ENCODE measurements around the gene PTER. TPM values are rescaled to one million over a fixed set of nuclear protein-coding genes. Genes with fewer than 3 reads are reported as not detected.

The PTER gene
- total RNA-seq, 1 donor from 2014 or later: 12.9 TPM

- TF ChIP-seq CTCF (IDR thresholded peaks at IDR 0.05; ENCODE audit: insufficient read depth, low read length, poor library complexity, severe bottlenecking): no peak
- DNase-seq (ENCODE audit: low read depth): no peak
- H3K36me3 ChIP-seq (ENCODE audit: control insufficient read depth, insufficient read depth, low read length): no peaks in the 10 kb centered on the region
- no peaks in the 10 kb centered on the region for H3K27me3 ChIP-seq (ENCODE audit: control insufficient read depth, insufficient read depth, low read length)
- H3K4me3 ChIP-seq (ENCODE audit: low read depth, low read length): no peak overlapping the region
Measured at GRCh38 chr10:16439295-16439694, 2.5 kb downstream of the PTER start.

- no peaks in the 10 kb centered on the region for H3K27me3 ChIP-seq (ENCODE audit: control insufficient read depth, insufficient read depth, low read length)
- TF ChIP-seq CTCF (IDR thresholded peaks at IDR 0.05; ENCODE audit: insufficient read depth, low read length, poor library complexity, severe bottlenecking): no peak
- H3K4me3 ChIP-seq (ENCODE audit: low read depth, low read length): no peak overlapping the region
- peak; percentile 45 for DNase-seq (ENCODE audit: low read depth)
- H3K36me3 ChIP-seq (ENCODE audit: control insufficient read depth, insufficient read depth, low read length): no peaks in the 10 kb centered on the region
Measured at GRCh38 chr10:16440396-16441133, 3.8 kb downstream of the PTER start.

GRCh38 chr10:16441173-16441840, 4.5 kb downstream of the PTER start:
- TF ChIP-seq CTCF (IDR thresholded peaks at IDR 0.05; ENCODE audit: insufficient read depth, low read length, poor library complexity, severe bottlenecking): no peak
- Histone ChIP-seq H3K4me3 (ENCODE audit: low read depth, low read length) (no peak overlapping the region), H3K27me3 (ENCODE audit: control insufficient read depth, insufficient read depth, low read length) (no peaks in the 10 kb centered on the region), H3K36me3 (ENCODE audit: control insufficient read depth, insufficient read depth, low read length) (no peaks in the 10 kb centered on the region)
- no peak for DNase-seq (ENCODE audit: low read depth)

GRCh38 chr10:16442914-16443313, 6.1 kb downstream of the PTER start:
- DNase-seq (ENCODE audit: low read depth): no peak
- Histone ChIP-seq H3K36me3 (ENCODE audit: control insufficient read depth, insufficient read depth, low read length) (no peaks in the 10 kb centered on the region), H3K4me3 (ENCODE audit: low read depth, low read length) (no peak overlapping the region), H3K27me3 (ENCODE audit: control insufficient read depth, insufficient read depth, low read length) (no peaks in the 10 kb centered on the region)
- TF ChIP-seq CTCF (IDR thresholded peaks at IDR 0.05; ENCODE audit: insufficient read depth, low read length, poor library complexity, severe bottlenecking): no peak

- no peak for DNase-seq (ENCODE audit: low read depth)
- Histone ChIP-seq H3K4me3 (ENCODE audit: low read depth, low read length) (no peak overlapping the region), H3K36me3 (ENCODE audit: control insufficient read depth, insufficient read depth, low read length) (no peaks in the 10 kb centered on the region), H3K27me3 (ENCODE audit: control insufficient read depth, insufficient read depth, low read length) (no peaks in the 10 kb centered on the region)
- TF ChIP-seq CTCF (IDR thresholded peaks at IDR 0.05; ENCODE audit: insufficient read depth, low read length, poor library complexity, severe bottlenecking): no peak
Measured at GRCh38 chr10:16445770-16446469, 9.1 kb downstream of the PTER start.

All from kidney epithelial cell (primary cell).